ENCODE measurements around the gene LORICRIN. TPM values are rescaled to one million over a fixed set of nuclear protein-coding genes. Genes with fewer than 3 reads are reported as not detected.

The LORICRIN gene
- total and polyA plus RNA-seq, 9 of the 15 experiments (the other 6 are each of a cell fraction or from before 2014, with no cell fraction given) = not detected

- no TSS peak for BruUV-seq (replicated peaks)
- H3K9me1 ChIP-seq (ENCODE audit: control insufficient read depth, insufficient read depth, low read length) = no peaks in the 10 kb centered on the region
- peaks cover 0 to 8% of the 10 kb centered on the region in 2 experiments; a peak in 2 of 5 replicates for H3K4me1 ChIP-seq (replicated peaks in 1 of 2; ENCODE audit: control insufficient read depth in 2 of 2, insufficient read depth in 2 of 2, low read length in 2 of 2)
- DNase-seq (ENCODE audit: extremely low read depth in 1 of 4, low spot score in 3 of 4) = no peak
- no peaks in the 10 kb centered on the region for H3K9me3 ChIP-seq (replicated peaks; ENCODE audit: control insufficient read depth, insufficient read depth, low read depth, low read length)
- CTCF ChIA-PET (ENCODE audit: low intra/inter-chr PET ratio) = no interaction called here
- TF ChIP-seq SNRNP70 (optimal IDR thresholded peaks at IDR 0.05; ENCODE audit: low read depth, low read length) (no peak), BRF2 (IDR thresholded peaks at IDR 0.05; ENCODE audit: borderline replicate concordance, insufficient read depth, insufficient read length) (no peak), KLF6 (CRISPR knock-in tag; IDR thresholded peaks at IDR 0.05; ENCODE audit: borderline replicate concordance) (no peak), MECOM (CRISPR knock-in tag; IDR thresholded peaks at IDR 0.05) (no peak), GABPB1 (CRISPR knock-in tag; IDR thresholded peaks at IDR 0.05) (no peak), CSDE1 (IDR thresholded peaks at IDR 0.05) (no peak), KDM4B (IDR thresholded peaks at IDR 0.05; ENCODE audit: borderline replicate concordance in 2 of 2, low read depth in 1 of 2) (no peak), FOXP4 (CRISPR knock-in tag; IDR thresholded peaks at IDR 0.05; ENCODE audit: borderline replicate concordance) (no peak), ZNF512 (tag; IDR thresholded peaks at IDR 0.05) (no peak), JUND (IDR thresholded peaks at IDR 0.05; ENCODE audit: borderline replicate concordance, low read depth, low read length) (no peak), JUND (tag; IDR thresholded peaks at IDR 0.05; ENCODE audit: borderline replicate concordance, low read depth, low read length) (no peak)
- FAIRE-seq = no peak
- in situ Hi-C loops (cut with MboI) (no loop called here), intact Hi-C loops (cut with micrococcal nuclease) (no loop called here)
- POLR2A ChIA-PET = interaction anchor here (0.9 to 1.6 kb wide), 3 partner anchors 24 to 332 kb away, joined by 3 read pairs; no protein-coding TSS in a partner anchor
- H3K79me2 ChIP-seq (ENCODE audit: control insufficient read depth, insufficient read depth, low read length) = no peaks in the 10 kb centered on the region
- no peak overlapping the region for H3K4me2 ChIP-seq (ENCODE audit: insufficient read depth, low read length)
- no peak overlapping the region for H2AFZ ChIP-seq (ENCODE audit: low read depth, low read length)
- WGBS (ENCODE audit: insufficient coverage, low coverage, missing lambda C conversion rate) = 1% methylated on average over 10 of the region's 10 CpGs
- H3K36me3 ChIP-seq (ENCODE audit: control insufficient read depth, insufficient read depth, low read length) = no peaks in the 10 kb centered on the region
- H4K20me1 ChIP-seq (replicated peaks; ENCODE audit: control insufficient read depth, insufficient read depth, low read length) = no peaks in the 10 kb centered on the region; the same call in 1 of the 2 replicates
- no peak overlapping the region for H3K9ac ChIP-seq (ENCODE audit: insufficient read depth in 1 of 2, low read depth in 2 of 2, low read length in 2 of 2)
- ATAC-seq = no peak
- no peak overlapping the region for H3K27ac ChIP-seq (ENCODE audit: extremely low read depth, low read depth, low read length)
- no peak overlapping the region for H3K4me3 ChIP-seq
- H3K27me3 ChIP-seq (ENCODE audit: control insufficient read depth in 2 of 2, insufficient read depth in 2 of 2, low read length in 2 of 2) = peaks cover 35 to 49% of the 10 kb centered on the region in 2 experiments
Measured at GRCh38 chr1:153262462-153263157, 3.1 kb downstream of the LORICRIN start.
